ENCODE results near the gene VAX1. TPM values are rescaled to one million over a fixed set of nuclear protein-coding genes. Genes with fewer than 3 reads are reported as not detected.

VAX1 gene
- total RNA-seq, 1 experiment from 2014 or later, result 0.04 TPM

- no peak for TF ChIP-seq SMAD4 (CRISPR knock-in tag; IDR thresholded peaks at IDR 0.05)
These were observed 43.2 kb downstream of the VAX1 start (continued) for GRCh38 chr10:117094856-117095255.

GRCh38 chr10:117092386-117092785 lies 45.7 kb downstream of the VAX1 start:
- H3K4me3 Mint-ChIP-seq, result no peak overlapping the region
- no peak for ATAC-seq
- TF ChIP-seq IRF2 (CRISPR knock-in tag; IDR thresholded peaks at IDR 0.05; ENCODE audit: borderline replicate concordance, low read depth) (no peak), E2F4 (CRISPR knock-in tag; IDR thresholded peaks at IDR 0.05; ENCODE audit: borderline replicate concordance, low read depth) (no peak), KAT7 (CRISPR knock-in tag; IDR thresholded peaks at IDR 0.05; ENCODE audit: borderline replicate concordance) (no peak), FOXK1 (CRISPR knock-in tag; IDR thresholded peaks at IDR 0.05) (no peak), FOXP4 (CRISPR knock-in tag; IDR thresholded peaks at IDR 0.05) (no peak), FOXJ3 (CRISPR knock-in tag; IDR thresholded peaks at IDR 0.05; ENCODE audit: borderline replicate concordance) (no peak), TEAD1 (CRISPR knock-in tag; IDR thresholded peaks at IDR 0.05) (no peak), ELF4 (CRISPR knock-in tag; IDR thresholded peaks at IDR 0.05; ENCODE audit: low read depth) (no peak), CBFB (CRISPR knock-in tag; IDR thresholded peaks at IDR 0.05; ENCODE audit: low read depth) (no peak), MXD4 (CRISPR knock-in tag; IDR thresholded peaks at IDR 0.05; ENCODE audit: borderline replicate concordance) (no peak), MYBL2 (CRISPR knock-in tag; IDR thresholded peaks at IDR 0.05) (no peak)
- TF ChIP-seq, protein P1, sequence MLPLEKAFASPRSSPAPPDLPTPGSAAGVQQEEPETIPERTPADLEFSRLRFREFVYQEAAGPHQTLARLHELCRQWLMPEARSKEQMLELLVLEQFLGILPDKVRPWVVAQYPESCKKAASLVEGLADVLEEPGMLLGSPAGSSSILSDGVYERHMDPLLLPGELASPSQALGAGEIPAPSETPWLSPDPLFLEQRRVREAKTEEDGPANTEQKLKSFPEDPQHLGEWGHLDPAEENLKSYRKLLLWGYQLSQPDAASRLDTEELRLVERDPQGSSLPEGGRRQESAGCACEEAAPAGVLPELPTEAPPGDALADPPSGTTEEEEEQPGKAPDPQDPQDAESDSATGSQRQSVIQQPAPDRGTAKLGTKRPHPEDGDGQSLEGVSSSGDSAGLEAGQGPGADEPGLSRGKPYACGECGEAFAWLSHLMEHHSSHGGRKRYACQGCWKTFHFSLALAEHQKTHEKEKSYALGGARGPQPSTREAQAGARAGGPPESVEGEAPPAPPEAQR (CRISPR knock-in tag; IDR thresholded peaks at IDR 0.05), result no peak
- TF ChIP-seq, protein P2, sequence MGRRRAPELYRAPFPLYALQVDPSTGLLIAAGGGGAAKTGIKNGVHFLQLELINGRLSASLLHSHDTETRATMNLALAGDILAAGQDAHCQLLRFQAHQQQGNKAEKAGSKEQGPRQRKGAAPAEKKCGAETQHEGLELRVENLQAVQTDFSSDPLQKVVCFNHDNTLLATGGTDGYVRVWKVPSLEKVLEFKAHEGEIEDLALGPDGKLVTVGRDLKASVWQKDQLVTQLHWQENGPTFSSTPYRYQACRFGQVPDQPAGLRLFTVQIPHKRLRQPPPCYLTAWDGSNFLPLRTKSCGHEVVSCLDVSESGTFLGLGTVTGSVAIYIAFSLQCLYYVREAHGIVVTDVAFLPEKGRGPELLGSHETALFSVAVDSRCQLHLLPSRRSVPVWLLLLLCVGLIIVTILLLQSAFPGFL (CRISPR knock-in tag; IDR thresholded peaks at IDR 0.05; ENCODE audit: borderline replicate concordance), result no peak
- TF ChIP-seq, protein P3, sequence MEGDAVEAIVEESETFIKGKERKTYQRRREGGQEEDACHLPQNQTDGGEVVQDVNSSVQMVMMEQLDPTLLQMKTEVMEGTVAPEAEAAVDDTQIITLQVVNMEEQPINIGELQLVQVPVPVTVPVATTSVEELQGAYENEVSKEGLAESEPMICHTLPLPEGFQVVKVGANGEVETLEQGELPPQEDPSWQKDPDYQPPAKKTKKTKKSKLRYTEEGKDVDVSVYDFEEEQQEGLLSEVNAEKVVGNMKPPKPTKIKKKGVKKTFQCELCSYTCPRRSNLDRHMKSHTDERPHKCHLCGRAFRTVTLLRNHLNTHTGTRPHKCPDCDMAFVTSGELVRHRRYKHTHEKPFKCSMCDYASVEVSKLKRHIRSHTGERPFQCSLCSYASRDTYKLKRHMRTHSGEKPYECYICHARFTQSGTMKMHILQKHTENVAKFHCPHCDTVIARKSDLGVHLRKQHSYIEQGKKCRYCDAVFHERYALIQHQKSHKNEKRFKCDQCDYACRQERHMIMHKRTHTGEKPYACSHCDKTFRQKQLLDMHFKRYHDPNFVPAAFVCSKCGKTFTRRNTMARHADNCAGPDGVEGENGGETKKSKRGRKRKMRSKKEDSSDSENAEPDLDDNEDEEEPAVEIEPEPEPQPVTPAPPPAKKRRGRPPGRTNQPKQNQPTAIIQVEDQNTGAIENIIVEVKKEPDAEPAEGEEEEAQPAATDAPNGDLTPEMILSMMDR (IDR thresholded peaks at IDR 0.05), result no peak
- TF ChIP-seq, protein P4, sequence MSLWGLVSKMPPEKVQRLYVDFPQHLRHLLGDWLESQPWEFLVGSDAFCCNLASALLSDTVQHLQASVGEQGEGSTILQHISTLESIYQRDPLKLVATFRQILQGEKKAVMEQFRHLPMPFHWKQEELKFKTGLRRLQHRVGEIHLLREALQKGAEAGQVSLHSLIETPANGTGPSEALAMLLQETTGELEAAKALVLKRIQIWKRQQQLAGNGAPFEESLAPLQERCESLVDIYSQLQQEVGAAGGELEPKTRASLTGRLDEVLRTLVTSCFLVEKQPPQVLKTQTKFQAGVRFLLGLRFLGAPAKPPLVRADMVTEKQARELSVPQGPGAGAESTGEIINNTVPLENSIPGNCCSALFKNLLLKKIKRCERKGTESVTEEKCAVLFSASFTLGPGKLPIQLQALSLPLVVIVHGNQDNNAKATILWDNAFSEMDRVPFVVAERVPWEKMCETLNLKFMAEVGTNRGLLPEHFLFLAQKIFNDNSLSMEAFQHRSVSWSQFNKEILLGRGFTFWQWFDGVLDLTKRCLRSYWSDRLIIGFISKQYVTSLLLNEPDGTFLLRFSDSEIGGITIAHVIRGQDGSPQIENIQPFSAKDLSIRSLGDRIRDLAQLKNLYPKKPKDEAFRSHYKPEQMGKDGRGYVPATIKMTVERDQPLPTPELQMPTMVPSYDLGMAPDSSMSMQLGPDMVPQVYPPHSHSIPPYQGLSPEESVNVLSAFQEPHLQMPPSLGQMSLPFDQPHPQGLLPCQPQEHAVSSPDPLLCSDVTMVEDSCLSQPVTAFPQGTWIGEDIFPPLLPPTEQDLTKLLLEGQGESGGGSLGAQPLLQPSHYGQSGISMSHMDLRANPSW (CRISPR knock-in tag; conservative IDR thresholded peaks at IDR 0.05; ENCODE audit: low read depth), result no peak
- TF ChIP-seq, protein P5, sequence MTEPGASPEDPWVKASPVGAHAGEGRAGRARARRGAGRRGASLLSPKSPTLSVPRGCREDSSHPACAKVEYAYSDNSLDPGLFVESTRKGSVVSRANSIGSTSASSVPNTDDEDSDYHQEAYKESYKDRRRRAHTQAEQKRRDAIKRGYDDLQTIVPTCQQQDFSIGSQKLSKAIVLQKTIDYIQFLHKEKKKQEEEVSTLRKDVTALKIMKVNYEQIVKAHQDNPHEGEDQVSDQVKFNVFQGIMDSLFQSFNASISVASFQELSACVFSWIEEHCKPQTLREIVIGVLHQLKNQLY (CRISPR knock-in tag; IDR thresholded peaks at IDR 0.05), result no peak
- no peaks in the 10 kb centered on the region for H3K9me3 Mint-ChIP-seq
- H3K36me3 Mint-ChIP-seq, result no peaks in the 10 kb centered on the region
- CTCF ChIA-PET, result no interaction called here
- H3K27me3 Mint-ChIP-seq (ENCODE audit: low read depth), result no peaks in the 10 kb centered on the region
- no peak for DNase-seq (ENCODE audit: low spot score)
- POLR2A ChIA-PET, result interaction anchor here (0.6 kb wide), 2 partner anchors 10 to 43 kb away, joined by 3 to 5 read pairs; no protein-coding TSS in a partner anchor
- no peak overlapping the region for H3K27ac Mint-ChIP-seq
- peaks cover 37% of the 10 kb centered on the region for H3K4me1 Mint-ChIP-seq

Data from WTC11 (cell line).